CD4-positive, alpha-beta T cell treated with Interleukin-6 for 4 hours (primary cell): ENCODE results near the gene CD6.

Source experiments
- DNase-seq: peaks from one replicate; pipeline ENCODE4 v3.0.0-alpha.2; 2020; ENCODE audit warnings: mixed read lengths

The CD6 gene

DNA sequence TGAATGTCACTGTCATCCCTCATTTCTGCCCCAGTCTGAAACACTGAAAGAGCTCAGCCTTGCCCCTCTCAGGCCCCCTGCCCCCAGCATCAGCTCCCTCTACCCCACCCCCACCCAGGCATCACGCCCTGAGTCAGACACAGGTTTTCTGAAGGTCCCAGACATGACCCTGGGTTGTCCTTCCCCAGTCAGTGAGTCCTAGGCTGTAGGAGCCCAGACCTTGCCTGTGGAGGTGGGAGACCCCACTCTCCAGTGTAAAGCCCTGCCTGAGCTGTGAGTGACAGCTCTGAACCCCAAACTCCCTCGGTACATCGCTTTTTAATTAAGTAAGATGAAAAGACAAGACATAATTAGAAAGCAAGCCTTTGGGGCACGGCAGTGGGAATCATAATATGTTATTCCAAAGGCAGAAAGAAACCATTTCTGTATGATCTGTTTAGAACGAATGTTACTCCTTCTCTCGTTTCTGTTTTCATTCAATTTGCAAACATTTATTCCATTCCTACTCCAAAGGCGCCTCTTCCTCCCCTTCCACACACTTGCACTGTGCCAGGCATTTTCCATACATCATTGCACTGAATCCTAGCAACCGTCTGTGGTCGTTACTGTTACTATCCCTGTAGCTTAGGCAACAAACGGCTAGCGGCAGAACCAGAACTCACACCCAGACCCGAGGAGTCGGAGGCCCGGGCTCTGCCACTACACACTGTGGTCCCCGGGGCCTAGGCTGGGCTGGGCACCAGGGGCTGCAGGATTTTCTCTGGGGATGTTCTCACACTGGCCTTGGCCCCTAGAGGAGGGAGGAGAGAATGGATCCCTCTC lies 63.4 kb downstream of the CD6 start:
- no peak for DNase-seq

DNA sequence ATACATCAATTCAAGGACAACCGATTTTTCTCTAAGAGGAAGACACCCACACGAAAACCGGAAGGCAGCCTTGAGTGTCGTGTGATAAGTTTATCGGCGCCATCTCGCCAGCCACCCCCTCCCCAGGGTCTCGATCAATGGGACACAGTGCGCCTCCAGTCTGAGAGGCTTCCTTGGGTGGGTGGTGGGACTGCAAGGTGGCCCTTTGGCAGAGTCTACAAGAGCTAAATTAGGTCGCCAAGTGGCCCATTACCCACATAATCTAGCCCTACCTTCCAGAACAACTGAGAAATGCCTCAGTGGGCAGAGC lies 64.0 kb downstream of the CD6 start:
- DNase-seq, result peak; percentile 41

- no peak for DNase-seq
Measured at GRCh38 chr11:61037441-61038093, 66.1 kb downstream of the CD6 start.

- DNase-seq, result no peak
Measured at GRCh38 chr11:61039916-61040315, 68.4 kb downstream of the CD6 start.

- peak; percentile 94 for DNase-seq
Measured at GRCh38 chr11:61041755-61042518, 70.5 kb downstream of the CD6 start.

GRCh38 chr11:61042537-61042936 lies 71.1 kb downstream of the CD6 start:
- no peak for DNase-seq

GRCh38 chr11:61042961-61043540 lies 71.6 kb downstream of the CD6 start:
- DNase-seq, result no peak

- no peak for DNase-seq
Measured at GRCh38 chr11:61045271-61045670, 73.8 kb downstream of the CD6 start.

- DNase-seq, result no peak
Measured at GRCh38 chr11:61046833-61047232, 75.4 kb downstream of the CD6 start.

DNA sequence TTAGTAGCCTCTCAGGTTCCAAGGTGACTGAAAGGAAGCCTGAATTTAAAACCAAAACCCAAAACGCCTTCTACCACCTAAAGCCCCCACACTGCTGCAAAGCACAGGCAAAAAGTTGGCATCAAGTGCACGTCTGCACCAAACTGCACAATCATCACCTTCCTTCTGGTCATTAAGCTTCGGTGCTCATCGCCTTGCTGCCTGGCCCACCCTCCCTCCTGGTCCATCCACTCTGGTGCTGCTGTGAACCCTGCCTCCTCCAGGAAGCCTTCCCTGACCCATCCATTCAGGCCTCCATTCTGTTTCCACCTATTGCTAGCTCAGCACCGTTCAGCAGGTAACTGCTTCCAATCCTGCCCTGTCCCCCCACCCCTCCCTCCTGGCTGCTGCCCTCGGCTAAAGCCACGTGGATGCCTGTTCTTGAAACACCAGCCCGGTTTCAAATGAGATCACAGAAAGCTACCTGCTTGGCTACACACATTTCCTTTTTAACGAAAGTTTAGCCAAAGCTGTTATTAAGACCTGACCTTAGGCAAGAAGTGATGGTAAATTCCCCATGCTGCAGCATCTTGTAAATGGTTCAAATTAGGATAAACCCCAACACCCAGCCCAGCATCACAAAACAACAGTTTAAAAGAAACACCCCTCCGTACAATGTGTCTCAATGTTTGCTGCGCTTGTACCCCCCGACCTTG lies 77.0 kb downstream of the CD6 start:
- DNase-seq, result no peak

- no peak for DNase-seq
Measured at GRCh38 chr11:61049063-61049377, 77.5 kb downstream of the CD6 start.

GRCh38 chr11:61049859-61050258 lies 78.4 kb downstream of the CD6 start:
- no peak for DNase-seq

DNA sequence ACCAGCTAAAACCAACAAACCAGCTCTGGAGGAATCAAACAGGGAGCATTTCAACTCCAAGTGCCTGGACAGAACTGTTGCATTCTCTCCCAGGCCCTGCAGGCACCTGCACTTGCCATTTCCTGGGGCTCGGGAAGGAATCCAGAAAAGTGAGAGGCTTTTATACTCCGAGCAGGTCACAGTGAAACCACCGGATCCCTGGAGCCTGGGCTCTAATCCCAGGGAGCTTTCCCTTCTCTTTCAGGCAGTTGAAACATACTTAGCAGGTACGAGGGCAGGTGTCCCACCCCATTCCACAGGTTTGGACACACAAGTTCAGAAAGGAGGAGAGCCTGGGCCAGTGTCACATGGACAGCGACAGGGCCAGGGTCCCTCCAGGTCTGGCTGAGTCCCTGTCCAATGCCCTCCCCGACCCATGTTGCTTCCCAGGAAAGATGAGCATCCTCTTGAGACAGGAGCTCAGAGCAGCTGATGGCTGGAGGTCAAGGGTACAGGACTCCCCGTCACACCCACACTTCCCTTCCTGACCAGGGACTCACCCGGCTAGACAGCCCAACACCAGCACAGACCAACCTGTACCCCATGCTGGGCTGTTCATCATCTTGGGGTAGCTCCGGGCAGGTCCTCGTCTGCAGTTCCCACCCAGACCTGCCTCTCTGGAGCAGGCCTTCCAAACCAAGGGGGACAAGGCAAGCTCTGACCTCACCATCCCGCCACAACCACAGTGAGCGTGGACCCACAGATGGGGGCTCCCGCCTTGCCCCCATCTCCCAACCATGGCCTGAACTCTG lies 80.9 kb downstream of the CD6 start:
- DNase-seq, result no peak

GRCh38 chr11:61053191-61053590 lies 81.7 kb downstream of the CD6 start:
- peak; percentile 45 for DNase-seq

DNA sequence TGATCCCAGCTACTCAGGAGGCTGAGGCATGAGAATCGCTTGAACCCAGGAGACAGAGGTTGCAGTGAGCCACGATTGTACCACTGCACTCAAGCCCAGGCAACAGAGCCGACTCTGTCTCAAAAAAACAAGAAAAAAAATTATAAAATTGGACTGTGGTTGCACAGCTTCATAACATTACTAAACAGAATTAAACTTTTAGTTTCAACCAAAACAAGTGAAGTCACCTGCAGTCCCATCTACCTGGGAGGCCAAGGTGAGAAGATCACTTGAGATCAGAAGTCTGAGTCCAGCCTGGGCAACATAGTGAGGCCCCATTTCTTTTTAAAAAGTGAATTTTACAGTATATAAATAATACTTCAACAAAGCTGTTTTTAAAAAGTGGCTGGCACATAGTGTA lies 83.0 kb downstream of the CD6 start:
- no peak for DNase-seq

DNA sequence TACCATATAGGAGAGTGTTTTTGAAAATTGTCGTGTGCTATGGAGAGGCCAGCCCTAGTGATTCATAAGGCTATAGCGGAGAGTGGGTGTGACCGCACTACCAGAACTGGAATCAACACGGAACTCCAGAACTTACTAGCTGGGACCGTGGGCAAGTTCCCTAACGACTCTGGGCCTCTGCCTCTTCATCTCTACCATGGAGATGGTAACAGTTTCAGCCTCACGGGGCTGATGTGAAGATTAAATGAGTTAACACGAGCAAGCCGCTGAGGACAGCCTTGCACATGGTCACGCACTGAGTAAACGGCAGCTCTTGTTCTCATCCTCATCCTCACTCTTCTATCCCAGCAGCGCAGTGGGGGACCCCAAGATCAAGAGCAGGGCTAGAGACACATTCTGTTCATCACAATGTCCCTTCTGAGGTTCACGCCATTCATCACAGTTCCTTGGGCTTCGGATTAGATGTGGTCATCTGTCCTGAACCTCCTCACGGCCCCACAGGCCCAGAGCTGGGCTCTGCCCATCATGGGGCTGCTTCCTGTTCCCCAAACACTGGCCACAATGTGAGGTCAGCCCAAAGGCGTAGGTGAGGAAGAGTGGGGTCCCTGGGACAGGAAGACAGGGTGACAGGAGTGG lies 83.6 kb downstream of the CD6 start:
- no peak for DNase-seq

GRCh38 chr11:61055776-61056175 lies 84.3 kb downstream of the CD6 start:
- DNase-seq, result no peak

DNA sequence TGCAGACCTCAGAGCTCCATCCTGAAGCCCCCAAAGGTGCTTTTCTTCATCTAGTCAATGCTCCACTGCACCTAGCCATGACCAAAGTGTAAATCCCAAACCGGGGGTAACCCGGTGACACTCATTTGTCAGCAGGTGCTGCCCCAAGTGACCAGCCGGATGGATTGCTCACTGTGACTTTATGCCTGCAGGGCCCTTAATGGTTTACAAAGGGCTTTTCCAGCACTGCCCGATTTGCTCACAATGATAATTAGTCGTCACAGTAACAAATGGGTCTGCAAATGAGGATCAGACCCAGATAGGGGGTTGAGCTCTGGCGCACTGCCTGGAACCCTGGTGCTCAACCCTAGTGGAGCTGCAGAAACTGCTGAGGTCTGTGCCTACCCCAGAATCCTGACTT lies 85.1 kb downstream of the CD6 start:
- no peak for DNase-seq

GRCh38 chr11:61056981-61057380 lies 85.5 kb downstream of the CD6 start:
- no peak for DNase-seq

- DNase-seq, result no peak
Measured at GRCh38 chr11:61057615-61058014, 86.1 kb downstream of the CD6 start.

- no peak for DNase-seq
Measured at GRCh38 chr11:61058583-61059259, 87.2 kb downstream of the CD6 start.
